CD4-positive, alpha-beta T cell treated with Interleukin-15 for 1 hour (primary cell): Measurements from ENCODE around the gene PSMD12.

Experiments used
- DNase-seq: peaks from one replicate; pipeline ENCODE4 v3.0.0-alpha.2; 2020

PSMD12 gene

GRCh38 chr17:67385122-67385988 is 19.0 kb upstream of the PSMD12 start:
- no peak for DNase-seq

GRCh38 chr17:67381929-67382257 is 15.5 kb upstream of the PSMD12 start:
- no peak for DNase-seq

DNA sequence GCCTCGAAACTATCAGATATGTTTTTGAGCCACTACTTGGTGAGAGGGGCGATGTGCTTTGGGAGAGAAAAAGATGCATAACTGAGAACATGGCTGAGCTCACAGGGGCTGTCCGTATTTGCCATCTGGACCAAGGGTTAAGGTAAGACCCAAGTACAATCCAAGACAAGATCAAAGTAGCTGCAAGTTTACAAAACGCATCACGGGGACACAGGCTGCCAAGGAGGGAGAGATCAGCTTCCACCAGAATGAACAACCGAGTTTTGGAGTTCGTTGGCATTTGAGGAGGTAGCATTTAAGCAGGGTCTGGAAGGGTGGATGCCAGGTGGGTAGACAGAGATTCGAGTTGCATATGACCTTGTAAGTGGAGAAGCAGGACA is 12.9 kb upstream of the PSMD12 start:
- DNase-seq, result no peak

GRCh38 chr17:67378454-67379250 is 12.3 kb upstream of the PSMD12 start:
- peak; percentile 76 for DNase-seq

- DNase-seq, result peak; percentile 43
These were observed 11.4 kb upstream of the PSMD12 start for GRCh38 chr17:67377488-67378453.

DNA sequence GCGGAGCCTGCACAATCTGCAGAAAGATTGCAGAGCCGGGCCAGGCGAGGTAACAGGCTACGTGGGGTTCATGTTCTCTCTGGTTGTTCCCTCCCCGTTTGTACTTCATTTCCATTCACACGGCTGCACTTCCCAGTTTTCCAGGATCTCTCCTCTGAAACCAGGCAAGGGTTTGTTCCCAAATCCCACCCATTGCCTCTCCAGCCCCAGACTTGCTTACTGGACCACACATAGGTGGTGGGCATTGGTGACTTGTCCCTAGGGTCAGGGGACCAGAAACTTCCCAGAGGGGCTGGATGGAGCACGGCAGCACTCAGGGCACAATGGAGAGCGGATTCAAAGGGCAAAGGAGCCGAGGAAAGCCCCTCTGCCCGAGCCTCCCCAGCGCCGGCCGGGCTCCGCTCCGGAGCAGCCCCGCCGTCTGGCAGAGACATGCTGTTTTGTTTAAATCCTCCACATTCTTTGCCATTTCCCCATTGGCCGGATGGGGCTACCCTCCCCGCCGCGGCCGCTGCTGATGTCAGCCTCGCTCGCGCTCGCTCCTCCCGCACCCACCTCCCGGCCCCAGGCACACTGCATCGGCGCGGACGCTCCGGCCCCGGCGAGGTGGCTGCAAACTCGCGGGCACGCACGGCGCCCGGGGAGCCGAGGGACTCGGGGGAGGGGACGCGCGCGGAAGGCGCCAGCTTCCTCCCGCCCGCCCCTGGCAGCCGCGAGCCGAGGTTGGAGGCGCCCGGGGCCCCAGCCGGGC is 10.5 kb upstream of the PSMD12 start, which contains the start of gene PITPNC1:
PITPNC1 (plus strand) TSS at position 545 of the 751 bp plus-strand sequence.
- DNase-seq, result peak; percentile 87

GRCh38 chr17:67376415-67376736 is 10.0 kb upstream of the PSMD12 start:
- DNase-seq, result no peak

- DNase-seq, result no peak
These were observed 9.3 kb upstream of the PSMD12 start for GRCh38 chr17:67375716-67376115.

- DNase-seq, result no peak
These were observed 8.7 kb upstream of the PSMD12 start for GRCh38 chr17:67375054-67375427.

GRCh38 chr17:67374329-67375053 is 8.1 kb upstream of the PSMD12 start:
- DNase-seq, result peak; percentile 86

DNA sequence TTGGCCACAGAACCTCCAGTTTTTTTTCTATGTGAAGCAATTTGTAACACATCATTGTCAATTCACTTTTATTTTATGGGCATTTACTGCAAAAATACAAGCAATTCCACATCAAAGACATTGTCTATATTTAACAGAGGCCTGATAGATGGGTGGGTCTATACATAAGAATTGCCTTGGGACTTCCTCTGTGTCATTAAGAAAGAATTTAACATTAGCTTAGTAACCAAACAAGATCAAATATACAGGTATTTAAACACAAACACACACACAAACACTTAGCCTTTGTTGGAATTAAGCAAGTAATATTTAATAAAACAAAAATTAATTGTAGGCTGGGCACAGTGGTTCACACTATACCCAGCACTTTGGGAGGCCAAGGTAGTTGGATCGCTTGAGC is 6.4 kb upstream of the PSMD12 start:
- DNase-seq, result no peak

DNA sequence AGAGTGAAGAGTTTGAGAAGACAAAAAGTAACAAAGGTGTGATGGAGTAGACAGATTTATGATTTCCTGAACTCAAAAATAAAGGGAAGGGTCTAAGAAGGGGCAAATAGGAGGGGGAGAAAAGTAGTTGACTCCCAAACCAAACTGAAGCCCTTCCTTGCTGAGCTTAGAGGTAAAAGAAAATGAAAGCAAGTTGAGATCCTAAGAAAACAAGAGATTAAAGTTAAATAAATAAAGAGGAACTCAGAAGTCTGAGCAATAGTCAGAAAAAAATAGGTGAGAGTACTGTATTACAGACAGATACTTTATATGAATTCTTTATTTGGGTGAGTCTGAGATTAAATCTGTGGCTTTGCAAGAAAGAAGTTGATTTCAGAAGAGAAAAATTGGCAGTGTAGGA is 3.3 kb upstream of the PSMD12 start:
- no peak for DNase-seq

- DNase-seq, result no peak
These were observed 612 bp downstream of the PSMD12 start for GRCh38 chr17:67365738-67366192.

DNA sequence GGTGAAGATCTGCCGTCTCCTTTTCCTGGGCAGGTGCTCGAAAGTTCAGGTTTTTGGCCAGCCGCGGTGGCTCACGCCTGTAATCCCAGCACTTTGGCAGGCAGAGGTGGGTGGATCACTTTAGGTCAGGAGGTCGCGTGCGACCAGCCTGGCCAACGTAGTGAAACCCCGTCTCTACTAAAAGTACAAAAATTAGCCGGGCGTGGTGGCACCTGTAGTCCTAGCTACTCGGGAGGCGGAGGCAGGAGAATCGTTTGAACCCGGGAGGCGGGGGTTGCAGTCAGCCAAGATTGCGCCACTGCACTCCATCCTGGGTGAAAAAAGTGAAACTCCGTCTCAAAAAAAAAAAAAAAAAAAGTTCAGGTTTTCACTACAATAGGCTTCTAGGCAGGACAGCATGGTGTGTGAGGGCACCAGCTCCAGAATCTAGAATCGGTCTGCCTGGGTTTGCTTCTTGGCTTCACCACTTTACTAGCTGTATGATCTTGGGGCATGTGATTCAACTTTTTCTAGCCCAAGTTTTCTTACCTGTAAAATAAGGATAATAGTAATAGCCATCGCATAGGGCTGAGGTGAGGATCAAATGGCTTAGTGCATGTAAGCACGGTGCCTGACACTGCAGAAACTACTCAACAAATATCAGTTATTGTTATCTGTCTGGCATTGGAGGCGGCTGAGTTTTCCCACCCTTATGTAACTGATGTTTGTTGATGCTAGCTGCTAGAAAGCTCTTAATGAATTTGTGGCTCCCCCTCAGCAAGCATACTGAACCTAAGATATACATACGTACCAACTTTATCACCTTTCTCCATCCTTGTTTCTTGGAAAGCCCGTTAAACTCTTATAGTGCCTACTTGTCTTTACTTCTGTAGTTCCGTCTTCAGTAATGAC is 1.3 kb downstream of the PSMD12 start:
- DNase-seq, result no peak

DNA sequence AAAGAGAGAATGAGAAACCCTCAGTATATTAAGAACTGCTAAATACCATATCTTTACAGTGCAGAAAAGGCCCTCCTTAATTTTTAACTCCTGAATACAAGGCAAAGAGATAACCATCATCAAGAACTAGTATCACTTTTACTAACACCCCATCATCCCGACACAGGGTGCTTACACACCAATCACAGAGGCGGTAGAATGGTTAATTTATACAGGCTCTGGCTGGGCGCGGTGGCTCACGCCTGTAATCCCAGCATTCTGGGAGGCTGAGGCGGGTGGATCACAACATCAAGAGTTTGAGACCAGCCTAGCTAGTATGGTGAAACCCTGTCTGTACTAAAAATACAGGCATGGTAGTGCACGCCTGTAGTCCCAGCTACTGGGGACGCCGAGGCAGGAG is 4.2 kb downstream of the PSMD12 start:
- no peak for DNase-seq

- no peak for DNase-seq
These were observed 5.5 kb downstream of the PSMD12 start for GRCh38 chr17:67360880-67361279.

DNA sequence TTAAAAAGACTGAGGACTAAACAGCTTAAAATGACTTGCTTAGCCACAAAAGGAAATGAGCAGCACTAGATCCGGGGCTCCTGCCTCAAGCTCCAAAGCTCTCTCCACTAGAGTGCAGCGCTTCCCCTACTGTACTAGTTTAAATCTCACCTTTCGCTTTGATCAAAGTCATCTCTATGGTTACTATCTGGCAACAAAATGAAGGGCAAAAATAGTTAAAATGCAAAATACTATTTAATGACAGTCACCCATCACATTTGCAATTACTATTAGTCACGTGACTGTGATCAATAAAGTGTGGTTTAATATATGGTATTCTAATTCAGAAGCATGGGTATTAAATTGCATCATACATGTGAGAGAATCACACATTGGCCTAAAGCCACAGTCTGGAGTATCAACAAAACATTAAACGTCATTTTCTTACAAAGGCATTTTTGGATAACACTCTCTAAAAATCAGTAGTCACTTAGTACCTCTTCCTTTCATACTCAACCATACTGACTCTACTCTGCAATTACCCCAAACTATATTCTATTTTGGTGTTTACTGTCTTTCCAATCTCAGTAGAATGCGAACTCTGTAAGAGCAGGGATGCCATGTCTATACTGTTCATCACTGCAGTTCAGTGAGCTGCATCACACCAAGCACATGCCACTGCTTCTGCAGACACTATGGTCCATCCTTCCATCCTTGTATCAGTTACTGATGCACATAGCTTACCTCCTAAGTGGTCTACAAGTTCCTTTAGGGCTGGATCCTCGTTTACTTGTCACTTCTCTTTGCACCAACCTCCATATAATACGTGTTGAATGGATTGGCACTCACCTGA is 6.2 kb downstream of the PSMD12 start:
- DNase-seq, result peak; percentile 51

GRCh38 chr17:67358612-67359011 is 7.8 kb downstream of the PSMD12 start:
- DNase-seq, result no peak

- DNase-seq, result no peak
These were observed 12.3 kb downstream of the PSMD12 start for GRCh38 chr17:67353929-67354574.
